HepG2 (cell line): ENCODE measurements around the gene TPD52L2. TPM values are rescaled to one million over a fixed set of nuclear protein-coding genes. Genes with fewer than 3 reads are reported as not detected.

ENCODE experiments used
- CBX5 ChIP-seq: sonication (generic); formaldehyde crosslinking; IDR thresholded peaks from 2 replicates; pipeline ENCODE4 v1.4.0; 2020; ENCODE audit warnings: missing genetic modification reagents, borderline replicate concordance
- HDAC1 ChIP-seq: sonication (generic); formaldehyde crosslinking; IDR thresholded peaks from 2 replicates; pipeline ENCODE4 v1.5.1; 2020; ENCODE audit warnings: mild to moderate bottlenecking, missing genetic modification reagents
- HMG20A ChIP-seq: IDR thresholded peaks from 2 replicates; pipeline ENCODE4 v1.6.1; 2016; ENCODE audit warnings: borderline replicate concordance
- MBD4 ChIP-seq: IDR thresholded peaks from 2 replicates; pipeline ENCODE4 v1.6.1; 2012; ENCODE audit warnings: low read length, inconsistent platforms, borderline replicate concordance
- MEIS2 ChIP-seq: sonication (generic); formaldehyde crosslinking; IDR thresholded peaks from 2 replicates; pipeline ENCODE4 v1.9.0; 2021; ENCODE audit warnings: mild to moderate bottlenecking, missing genetic modification reagents
- PHB2 ChIP-seq: fragments of 450-650 bp; IDR thresholded peaks from 2 replicates; pipeline ENCODE4 v1.6.1; 2018; ENCODE audit not compliant: partially characterized antibody
- PLRG1 ChIP-seq: fragments of 450-650 bp; conservative IDR thresholded peaks from 2 replicates; pipeline ENCODE4 v1.6.1; 2016
- ZBTB40 ChIP-seq, 2 experiments: fragments of 450-650 bp in 1 of 2; sonication (generic) in 1 of 2; formaldehyde crosslinking in 1 of 2; IDR thresholded peaks; 2 replicates each; pipeline versions ENCODE4 v1.6.1 to v1.8.0; 2016 to 2022; ENCODE audit warnings: antibody characterized with exemption in 1 of 2, mild to moderate bottlenecking in 1 of 2, missing genetic modification reagents in 1 of 2
- ZNF333 ChIP-seq: sonication (generic); formaldehyde crosslinking; IDR thresholded peaks from 2 replicates; pipeline ENCODE4 v1.4.0; 2020; ENCODE audit warnings: mild to moderate bottlenecking, missing genetic modification reagents, borderline replicate concordance
- ZNF350 ChIP-seq: sonication (generic); formaldehyde crosslinking; IDR thresholded peaks from 2 replicates; pipeline ENCODE4 v1.4.0; 2020; ENCODE audit warnings: mild to moderate bottlenecking, low read depth, missing genetic modification reagents, borderline replicate concordance
- ZNF549 ChIP-seq: sonication (generic); formaldehyde crosslinking; IDR thresholded peaks from 2 replicates; pipeline ENCODE4 v1.5.0; 2020; ENCODE audit warnings: missing genetic modification reagents
- ZNF629 ChIP-seq: sonication (generic); formaldehyde crosslinking; conservative IDR thresholded peaks from 2 replicates; pipeline ENCODE4 v1.5.0; 2020; ENCODE audit warnings: missing genetic modification reagents
- ZNF724P ChIP-seq: sonication (generic); formaldehyde crosslinking; IDR thresholded peaks from 2 replicates; pipeline ENCODE4 v1.8.0; 2022; ENCODE audit warnings: missing genetic modification reagents, borderline replicate concordance
- polyA plus RNA-seq, 8 experiments: library from polyadenylated mRNA; depleted of rRNA in 3 of 8; stranded (reverse) in 7 of 8; unstranded in 1 of 8; fragments of >200 nt; fragmentation: Illumina TruSeq in 4 of 8; extraction: Trizol in 4 of 8; gene quantifications; 2 replicates each; pipeline versions ENCODE4 v1.2.1 to v1.2.3, GENCODE V29; 2011 to 2016; ENCODE audit warnings: low read depth in 4 of 8, missing spikeins in 1 of 8, mixed read lengths in 1 of 8; ENCODE audit not compliant: insufficient read depth in 1 of 8
- total RNA-seq, 5 experiments: library from RNA; depleted of rRNA; stranded (reverse); fragments of >200 nt; fragmentation: Illumina TruSeq; extraction: Trizol; gene quantifications; 2 replicates each; pipeline ENCODE4 v1.2.3, GENCODE V29; 2016; ENCODE audit warnings: low read depth in 1 of 5
- TF ChIP-seq, protein P1 (sequence below): sonication (generic); formaldehyde crosslinking; IDR thresholded peaks from 2 replicates; pipeline ENCODE4 v1.4.0; 2020; ENCODE audit warnings: missing genetic modification reagents
- TF ChIP-seq, protein P2 (sequence below): sonication (generic); formaldehyde crosslinking; IDR thresholded peaks from 2 replicates; pipeline ENCODE4 v1.4.0; 2020; ENCODE audit warnings: missing genetic modification reagents

Gene TPD52L2
- total and polyA plus RNA-seq, 2 of the 13 experiments (the other 11 are each of a cell fraction or from before 2014, with no cell fraction given): 156 to 184 TPM

DNA sequence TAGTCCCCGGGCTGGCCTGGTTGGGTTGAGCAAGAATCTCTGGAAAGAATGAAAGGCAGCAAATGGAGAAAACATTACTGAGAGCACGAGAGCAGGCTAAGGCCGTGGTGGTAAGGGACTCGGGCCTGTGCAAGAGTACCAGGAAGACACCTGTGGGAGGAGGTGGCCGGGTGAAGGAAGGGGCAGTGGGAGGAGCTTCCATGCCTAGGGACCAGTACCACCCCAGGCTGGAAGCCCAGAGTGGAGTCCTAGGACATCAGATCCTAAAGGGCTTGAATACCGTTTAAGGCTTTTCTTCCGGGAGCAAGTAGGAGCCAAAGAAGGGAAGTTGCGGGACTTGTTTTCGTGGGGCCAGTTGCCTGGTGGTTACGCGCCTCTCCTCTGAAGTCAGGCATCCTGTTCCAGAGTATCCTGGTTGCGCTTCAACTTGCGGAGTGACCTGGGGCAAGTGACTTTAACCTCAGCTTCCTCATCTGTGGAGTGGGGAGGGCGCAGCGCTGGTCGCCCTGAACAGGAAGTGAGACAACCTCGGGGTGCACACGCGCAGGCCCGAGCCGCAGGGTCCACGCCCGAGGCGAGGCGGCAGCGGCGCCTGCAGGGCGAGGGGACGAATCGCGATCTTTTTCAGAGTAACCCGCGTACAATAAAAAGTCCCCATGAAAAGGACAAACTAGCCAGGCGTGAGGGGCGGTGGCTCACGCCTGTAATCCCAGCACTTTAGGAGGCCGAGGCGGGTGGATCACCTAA, 1.1 kb upstream of the TPD52L2 start (continued):
- TF ChIP-seq, protein P1, sequence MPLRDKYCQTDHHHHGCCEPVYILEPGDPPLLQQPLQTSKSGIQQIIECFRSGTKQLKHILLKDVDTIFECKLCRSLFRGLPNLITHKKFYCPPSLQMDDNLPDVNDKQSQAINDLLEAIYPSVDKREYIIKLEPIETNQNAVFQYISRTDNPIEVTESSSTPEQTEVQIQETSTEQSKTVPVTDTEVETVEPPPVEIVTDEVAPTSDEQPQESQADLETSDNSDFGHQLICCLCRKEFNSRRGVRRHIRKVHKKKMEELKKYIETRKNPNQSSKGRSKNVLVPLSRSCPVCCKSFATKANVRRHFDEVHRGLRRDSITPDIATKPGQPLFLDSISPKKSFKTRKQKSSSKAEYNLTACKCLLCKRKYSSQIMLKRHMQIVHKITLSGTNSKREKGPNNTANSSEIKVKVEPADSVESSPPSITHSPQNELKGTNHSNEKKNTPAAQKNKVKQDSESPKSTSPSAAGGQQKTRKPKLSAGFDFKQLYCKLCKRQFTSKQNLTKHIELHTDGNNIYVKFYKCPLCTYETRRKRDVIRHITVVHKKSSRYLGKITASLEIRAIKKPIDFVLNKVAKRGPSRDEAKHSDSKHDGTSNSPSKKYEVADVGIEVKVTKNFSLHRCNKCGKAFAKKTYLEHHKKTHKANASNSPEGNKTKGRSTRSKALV (CRISPR knock-in tag): peak; percentile 76; the same call in 1 of the 2 replicates
- TF ChIP-seq MBD4: no peak
- peak; percentile 32; the same call in 1 of the 2 replicates for TF ChIP-seq MEIS2 (CRISPR knock-in tag)
- no peak for TF ChIP-seq ZNF549
- TF ChIP-seq HDAC1 (CRISPR knock-in tag): peak; percentile 96
- TF ChIP-seq CBX5 (CRISPR knock-in tag): peak; percentile 24; the same call in 1 of the 2 replicates
- TF ChIP-seq PHB2: no peak
- TF ChIP-seq ZNF350 (CRISPR knock-in tag): no peak
- TF ChIP-seq PLRG1: no peak
- TF ChIP-seq ZNF333 (CRISPR knock-in tag): no peak
- TF ChIP-seq, protein P2, sequence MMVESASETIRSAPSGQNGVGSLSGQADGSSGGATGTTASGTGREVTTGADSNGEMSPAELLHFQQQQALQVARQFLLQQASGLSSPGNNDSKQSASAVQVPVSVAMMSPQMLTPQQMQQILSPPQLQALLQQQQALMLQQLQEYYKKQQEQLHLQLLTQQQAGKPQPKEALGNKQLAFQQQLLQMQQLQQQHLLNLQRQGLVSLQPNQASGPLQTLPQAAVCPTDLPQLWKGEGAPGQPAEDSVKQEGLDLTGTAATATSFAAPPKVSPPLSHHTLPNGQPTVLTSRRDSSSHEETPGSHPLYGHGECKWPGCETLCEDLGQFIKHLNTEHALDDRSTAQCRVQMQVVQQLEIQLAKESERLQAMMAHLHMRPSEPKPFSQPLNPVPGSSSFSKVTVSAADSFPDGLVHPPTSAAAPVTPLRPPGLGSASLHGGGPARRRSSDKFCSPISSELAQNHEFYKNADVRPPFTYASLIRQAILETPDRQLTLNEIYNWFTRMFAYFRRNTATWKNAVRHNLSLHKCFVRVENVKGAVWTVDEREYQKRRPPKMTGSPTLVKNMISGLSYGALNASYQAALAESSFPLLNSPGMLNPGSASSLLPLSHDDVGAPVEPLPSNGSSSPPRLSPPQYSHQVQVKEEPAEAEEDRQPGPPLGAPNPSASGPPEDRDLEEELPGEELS: peak; percentile 71
- TF ChIP-seq HMG20A (CRISPR knock-in tag): no peak; the same call in 1 of the 2 replicates
- no peak for TF ChIP-seq ZBTB40 (IDR thresholded peaks at IDR 0.05)
- TF ChIP-seq ZBTB40 (CRISPR knock-in tag; IDR thresholded peaks at IDR 0.05): peak; percentile 87
- peak; percentile 76 for TF ChIP-seq ZNF724P
- peak; percentile 99 for TF ChIP-seq ZNF629 (CRISPR knock-in tag)
